GM10266 (cell line): ENCODE data around the gene ERRFI1.

ENCODE experiments used
- DNase-seq: peaks from one replicate; pipeline ENCODE4 v3.0.0; 2012; ENCODE audit errors: extremely low spot score
- TF ChIP-seq, protein P1 (sequence below): IDR thresholded peaks from 2 replicates; pipeline ENCODE4 v1.5.1; 2012; ENCODE audit warnings: mild to moderate bottlenecking, low read depth; ENCODE audit not compliant: control insufficient read depth, insufficient read depth; ENCODE audit errors: missing control alignments

Gene ERRFI1

GRCh38 chr1:8016895-8017241 lies 9.2 kb downstream of the ERRFI1 start:
- DNase-seq: no peak
- TF ChIP-seq, protein P1, sequence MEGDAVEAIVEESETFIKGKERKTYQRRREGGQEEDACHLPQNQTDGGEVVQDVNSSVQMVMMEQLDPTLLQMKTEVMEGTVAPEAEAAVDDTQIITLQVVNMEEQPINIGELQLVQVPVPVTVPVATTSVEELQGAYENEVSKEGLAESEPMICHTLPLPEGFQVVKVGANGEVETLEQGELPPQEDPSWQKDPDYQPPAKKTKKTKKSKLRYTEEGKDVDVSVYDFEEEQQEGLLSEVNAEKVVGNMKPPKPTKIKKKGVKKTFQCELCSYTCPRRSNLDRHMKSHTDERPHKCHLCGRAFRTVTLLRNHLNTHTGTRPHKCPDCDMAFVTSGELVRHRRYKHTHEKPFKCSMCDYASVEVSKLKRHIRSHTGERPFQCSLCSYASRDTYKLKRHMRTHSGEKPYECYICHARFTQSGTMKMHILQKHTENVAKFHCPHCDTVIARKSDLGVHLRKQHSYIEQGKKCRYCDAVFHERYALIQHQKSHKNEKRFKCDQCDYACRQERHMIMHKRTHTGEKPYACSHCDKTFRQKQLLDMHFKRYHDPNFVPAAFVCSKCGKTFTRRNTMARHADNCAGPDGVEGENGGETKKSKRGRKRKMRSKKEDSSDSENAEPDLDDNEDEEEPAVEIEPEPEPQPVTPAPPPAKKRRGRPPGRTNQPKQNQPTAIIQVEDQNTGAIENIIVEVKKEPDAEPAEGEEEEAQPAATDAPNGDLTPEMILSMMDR: no peak

GRCh38 chr1:8016210-8016894 lies 9.8 kb downstream of the ERRFI1 start:
- TF ChIP-seq, protein P1: peak; percentile 29
- no peak for DNase-seq

GRCh38 chr1:8015809-8016165 lies 10.3 kb downstream of the ERRFI1 start:
- TF ChIP-seq, protein P1: no peak
- no peak for DNase-seq

DNA sequence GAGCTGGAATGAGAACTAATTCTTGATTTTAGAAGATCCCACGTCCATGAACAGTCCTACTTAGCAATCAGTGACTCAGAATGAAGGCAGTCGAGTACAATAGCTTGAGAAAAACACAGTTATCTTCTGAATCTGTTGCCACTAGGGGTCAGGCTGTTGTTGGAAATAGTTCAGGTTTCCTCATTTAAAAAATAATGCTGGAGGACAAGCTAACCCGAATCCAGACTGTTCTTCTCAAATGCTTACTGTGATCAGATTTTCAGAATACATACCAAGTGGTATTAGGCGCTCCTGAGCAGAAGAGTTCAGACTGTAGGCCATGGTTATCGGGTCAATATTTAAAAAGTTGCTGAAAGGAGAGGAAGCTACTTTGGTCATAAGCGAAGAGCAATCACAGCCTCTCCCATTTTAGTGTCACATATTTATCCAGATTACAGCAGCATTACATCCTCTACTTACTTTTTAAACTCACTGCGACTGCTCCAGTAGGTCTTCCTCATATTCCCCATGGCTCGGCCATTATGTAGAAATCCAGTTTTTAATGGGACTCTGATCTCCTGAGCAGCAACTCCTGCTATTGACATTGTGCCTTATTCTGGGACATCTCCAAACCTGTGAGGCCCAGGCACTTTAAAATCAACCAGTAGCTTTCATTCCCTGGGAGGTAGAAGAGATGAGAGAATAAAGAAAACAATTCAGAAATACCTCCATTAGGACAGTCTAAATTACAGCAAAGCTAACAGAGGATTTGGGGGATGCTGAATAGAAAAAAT lies 10.9 kb downstream of the ERRFI1 start:
- TF ChIP-seq, protein P1: peak; percentile 71

GRCh38 chr1:8014381-8014988 lies 11.6 kb downstream of the ERRFI1 start:
- no peak for DNase-seq
- TF ChIP-seq, protein P1: no peak

More for the DNA sequence above, 10.9 kb downstream of the ERRFI1 start:
- peak; percentile 56 for DNase-seq

DNA sequence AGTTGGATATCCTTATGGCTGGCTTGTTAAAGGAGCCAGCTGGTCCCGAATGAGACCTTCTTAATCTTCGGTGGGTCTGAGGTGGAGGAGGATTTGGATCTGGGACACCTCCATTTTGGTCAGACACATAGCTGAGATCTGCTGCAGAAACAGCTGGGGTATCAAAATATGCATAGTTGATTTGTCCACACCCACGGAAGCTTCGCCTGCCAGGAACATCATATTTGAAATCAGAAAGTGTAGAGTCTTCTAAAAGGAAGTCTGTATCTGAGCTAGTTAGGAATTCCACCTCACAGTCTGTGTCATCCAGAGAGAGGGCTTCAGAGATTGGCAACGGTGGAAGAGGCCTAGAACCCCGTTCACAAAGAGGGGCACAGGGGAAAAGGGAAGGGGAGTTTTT lies 12.3 kb downstream of the ERRFI1 start:
- no peak for DNase-seq
- TF ChIP-seq, protein P1: no peak

DNA sequence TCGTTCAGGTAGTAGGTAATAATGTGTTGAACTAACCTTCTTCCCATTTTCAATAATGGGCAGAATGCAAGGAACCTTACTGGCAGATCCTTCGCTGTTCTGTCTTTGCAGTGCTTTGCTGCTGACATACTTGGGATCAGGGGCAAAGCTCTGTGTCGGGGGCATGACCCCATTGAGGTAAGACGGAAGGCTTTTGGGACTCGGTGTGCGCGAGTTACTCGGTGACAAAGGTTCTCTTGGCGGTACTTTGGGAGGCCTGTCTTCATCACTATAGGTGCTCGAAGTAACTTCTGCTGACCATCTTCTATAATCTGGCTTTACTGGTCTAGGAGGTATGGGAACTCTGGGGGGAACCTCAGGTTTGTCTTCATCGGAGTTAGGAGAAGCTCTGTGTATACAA lies 12.7 kb downstream of the ERRFI1 start:
- DNase-seq: no peak
- TF ChIP-seq, protein P1: no peak
